HG03460 (cell line): Measurements from ENCODE around the gene MKX.
"Not testable (repeated sequence)": the region's sequence is repeated elsewhere in the genome, so short reads cannot be mapped to it uniquely, and the experiment has no call there.

Source experiments
- ATAC-seq: cut with Tn5 transposase; IDR thresholded peaks from one replicate; pipeline ENCODE4 v1.9.1; 2021; ENCODE audit not compliant: unreplicated experiment

Gene MKX

GRCh38 chr10:27695088-27695487 lies 50.5 kb downstream of the MKX start:
- no peak for ATAC-seq

- ATAC-seq, result no peak
These were observed 53.0 kb downstream of the MKX start for GRCh38 chr10:27692663-27693062.

GRCh38 chr10:27688991-27689390 lies 56.6 kb downstream of the MKX start:
- ATAC-seq, result no peak

GRCh38 chr10:27688276-27688675 lies 57.3 kb downstream of the MKX start:
- ATAC-seq, result no peak

GRCh38 chr10:27687743-27688142 lies 57.9 kb downstream of the MKX start:
- no peak for ATAC-seq

GRCh38 chr10:27687326-27687725 lies 58.3 kb downstream of the MKX start:
- ATAC-seq, result no peak

GRCh38 chr10:27685681-27686080 lies 59.9 kb downstream of the MKX start:
- ATAC-seq, result no peak

- no peak for ATAC-seq
These were observed 62.4 kb downstream of the MKX start for GRCh38 chr10:27683226-27683625.

GRCh38 chr10:27681795-27682194 lies 63.8 kb downstream of the MKX start:
- ATAC-seq, result not testable (repeated sequence)

GRCh38 chr10:27680691-27681605 lies 64.7 kb downstream of the MKX start:
- no peak for ATAC-seq

GRCh38 chr10:27680006-27680557 lies 65.5 kb downstream of the MKX start:
- ATAC-seq, result no peak

- ATAC-seq, result no peak
These were observed 66.2 kb downstream of the MKX start for GRCh38 chr10:27679369-27679912.

- no peak for ATAC-seq
These were observed 67.5 kb downstream of the MKX start for GRCh38 chr10:27678166-27678565.

- ATAC-seq, result no peak
These were observed 72.6 kb downstream of the MKX start for GRCh38 chr10:27673065-27673464.

GRCh38 chr10:27671821-27672220 lies 73.8 kb downstream of the MKX start:
- no peak for ATAC-seq

- ATAC-seq, result no peak
These were observed 81.2 kb downstream of the MKX start for GRCh38 chr10:27664461-27664860.

- ATAC-seq, result no peak
These were observed 82.0 kb downstream of the MKX start for GRCh38 chr10:27663621-27664020.

GRCh38 chr10:27661514-27662286 lies 83.9 kb downstream of the MKX start:
- no peak for ATAC-seq

- no peak for ATAC-seq
These were observed 84.9 kb downstream of the MKX start for GRCh38 chr10:27660711-27661110.

- no peak for ATAC-seq
These were observed 85.4 kb downstream of the MKX start for GRCh38 chr10:27660268-27660667.

- ATAC-seq, result no peak
These were observed 85.8 kb downstream of the MKX start for GRCh38 chr10:27659786-27660185.
